HuH-7 (cell line): ENCODE data around the gene ST3GAL3.

Experiments used
- DNase-seq: peaks from one replicate; pipeline ENCODE4 v3.0.0; 2011; ENCODE audit warnings: low spot score

ST3GAL3 gene

GRCh38 chr1:43851561-43852338 is 144.4 kb downstream of the ST3GAL3 start:
- DNase-seq: no peak

- DNase-seq: no peak
These were observed 146.0 kb downstream of the ST3GAL3 start for GRCh38 chr1:43853161-43853921.

GRCh38 chr1:43854473-43854872 is 147.1 kb downstream of the ST3GAL3 start:
- DNase-seq: no peak

GRCh38 chr1:43856188-43856587 is 148.9 kb downstream of the ST3GAL3 start:
- DNase-seq: no peak

- no peak for DNase-seq
These were observed 149.8 kb downstream of the ST3GAL3 start for GRCh38 chr1:43857163-43857562.

GRCh38 chr1:43858324-43858723 is 151.0 kb downstream of the ST3GAL3 start:
- DNase-seq: peak; percentile 14

- no peak for DNase-seq
These were observed 154.0 kb downstream of the ST3GAL3 start for GRCh38 chr1:43861337-43861736.

GRCh38 chr1:43861988-43862735 is 154.8 kb downstream of the ST3GAL3 start:
- no peak for DNase-seq

GRCh38 chr1:43864111-43865045 is 157.0 kb downstream of the ST3GAL3 start:
- no peak for DNase-seq

- DNase-seq: no peak
These were observed 158.9 kb downstream of the ST3GAL3 start for GRCh38 chr1:43866201-43866600.

GRCh38 chr1:43867976-43868740 is 160.8 kb downstream of the ST3GAL3 start:
- no peak for DNase-seq

GRCh38 chr1:43868741-43869067 is 161.4 kb downstream of the ST3GAL3 start:
- no peak for DNase-seq

- no peak for DNase-seq
These were observed 163.0 kb downstream of the ST3GAL3 start for GRCh38 chr1:43870306-43870705.

GRCh38 chr1:43871181-43871910 is 164.0 kb downstream of the ST3GAL3 start:
- DNase-seq: no peak

- DNase-seq: no peak
These were observed 164.9 kb downstream of the ST3GAL3 start for GRCh38 chr1:43872280-43872679.

GRCh38 chr1:43873851-43874250 is 166.5 kb downstream of the ST3GAL3 start:
- DNase-seq: no peak

- peak; percentile 17 for DNase-seq
These were observed 167.4 kb downstream of the ST3GAL3 start for GRCh38 chr1:43874716-43875115.

- DNase-seq: no peak
These were observed 168.0 kb downstream of the ST3GAL3 start for GRCh38 chr1:43875331-43875730.

GRCh38 chr1:43877101-43877500 is 169.8 kb downstream of the ST3GAL3 start:
- DNase-seq: no peak

GRCh38 chr1:43878440-43878839 is 171.1 kb downstream of the ST3GAL3 start:
- DNase-seq: no peak
